SH-SY5Y (cell line): ENCODE data around the gene FABP1.

Experiments used
- GATA2 ChIP-seq: IDR thresholded peaks from 2 replicates; pipeline ENCODE4 v1.6.1; 2011; ENCODE audit warnings: mild to moderate bottlenecking, low read depth, low read length
- GATA3 ChIP-seq: IDR thresholded peaks from 2 replicates; pipeline ENCODE4 v1.6.1; 2011; ENCODE audit warnings: low read depth, mild to moderate bottlenecking, low read length, moderate library complexity

DNA sequence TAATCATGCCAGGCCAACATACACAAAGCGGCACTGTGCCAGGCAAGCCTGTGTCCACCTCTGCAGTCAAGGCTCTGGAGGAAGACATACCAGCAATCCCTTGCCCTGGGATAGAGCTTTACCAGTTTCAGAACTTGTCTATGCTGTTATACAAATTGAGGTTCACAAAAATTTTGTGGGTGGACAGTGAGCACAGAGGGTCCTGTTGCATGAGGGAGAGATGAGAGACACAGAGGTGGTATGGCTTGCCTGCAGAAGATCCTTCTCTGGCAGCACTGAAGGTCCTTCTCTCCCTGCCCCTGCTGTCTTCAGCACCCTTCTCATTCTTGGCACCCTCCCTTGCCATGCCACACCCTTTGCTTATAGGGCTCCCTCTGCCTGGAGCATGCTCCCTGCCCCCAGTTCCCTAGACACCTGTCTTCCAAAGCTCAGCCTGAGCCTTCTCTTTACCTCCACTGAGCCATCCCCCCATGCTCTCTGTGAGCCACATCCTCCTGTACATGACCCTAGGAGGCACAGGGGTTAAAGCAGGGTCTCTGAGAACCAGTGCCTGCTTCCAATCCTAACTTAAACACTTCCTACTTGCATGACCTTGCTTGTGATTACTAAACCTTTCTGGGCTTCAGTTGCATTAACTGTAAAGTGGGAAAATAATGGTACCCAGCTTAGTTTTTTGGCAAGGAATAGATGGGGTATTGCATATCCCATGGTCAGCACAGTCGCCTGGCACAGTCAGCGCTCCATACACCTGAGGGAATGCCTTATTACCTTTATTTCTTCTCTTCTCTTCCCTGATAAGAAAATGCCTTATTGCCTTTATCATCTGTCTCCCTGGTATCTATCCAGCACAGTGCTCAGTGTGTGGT, 857 bp downstream of the FABP1 start:
- no peak for TF ChIP-seq GATA2
- no peak for TF ChIP-seq GATA3
